GM10248 (cell line): ENCODE results near the gene DVL3.

Experiments used
- CTCF ChIA-PET: fragments of 300-600 bp; sonication (Branson Sonifier 250); formaldehyde crosslinking; extraction: SDS; loops from one replicate; lab custom pipeline; 2021; ENCODE audit warnings: antibody characterized with exemption; lab: Yijun Ruan, JAX
- POLR2A ChIA-PET: fragments of 350-650 bp; sonication (Branson Sonifier 250); formaldehyde crosslinking; extraction: SDS; loops from one replicate; lab custom pipeline; 2020; ENCODE audit warnings: antibody characterized with exemption; lab: Yijun Ruan, JAX
- DNase-seq: peaks from one replicate; pipeline ENCODE4 v3.0.0; 2012; ENCODE audit errors: extremely low spot score
- TF ChIP-seq, protein P1 (sequence below): IDR thresholded peaks from 2 replicates; pipeline ENCODE4 v1.5.1; 2012; ENCODE audit warnings: mild to moderate bottlenecking, low read depth; ENCODE audit errors: extremely low read depth, missing control alignments, control extremely low read depth

The DVL3 gene

DNA sequence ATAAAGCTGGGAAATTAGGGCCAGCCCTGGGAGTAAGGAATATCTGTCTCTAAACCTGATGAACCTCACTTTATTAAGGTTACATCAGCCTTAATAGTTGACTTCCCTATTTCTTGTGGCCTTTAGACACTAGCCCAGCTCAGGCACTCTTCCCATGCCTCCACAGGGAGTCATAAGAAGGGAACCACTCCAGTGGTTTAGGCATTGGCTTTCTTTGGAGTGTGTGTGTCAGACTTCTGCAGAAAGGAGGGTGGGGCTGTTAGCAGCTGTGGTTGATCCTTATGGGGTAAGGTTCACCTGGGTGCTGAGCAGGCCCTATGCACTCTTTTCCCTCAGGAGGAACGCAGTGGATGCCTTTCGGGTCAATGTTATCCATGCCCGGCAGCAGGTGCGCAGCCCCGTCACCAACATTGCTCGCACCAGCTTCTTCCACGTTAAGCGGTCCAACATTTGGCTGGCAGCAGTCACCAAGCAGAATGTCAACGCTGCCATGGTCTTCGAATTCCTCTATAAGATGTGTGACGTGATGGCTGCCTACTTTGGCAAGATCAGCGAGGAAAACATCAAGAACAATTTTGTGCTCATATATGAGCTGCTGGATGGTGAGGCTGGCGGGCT is 23.5 kb downstream of the DVL3 start:
- POLR2A ChIA-PET, result no interaction called here
- TF ChIP-seq, protein P1, sequence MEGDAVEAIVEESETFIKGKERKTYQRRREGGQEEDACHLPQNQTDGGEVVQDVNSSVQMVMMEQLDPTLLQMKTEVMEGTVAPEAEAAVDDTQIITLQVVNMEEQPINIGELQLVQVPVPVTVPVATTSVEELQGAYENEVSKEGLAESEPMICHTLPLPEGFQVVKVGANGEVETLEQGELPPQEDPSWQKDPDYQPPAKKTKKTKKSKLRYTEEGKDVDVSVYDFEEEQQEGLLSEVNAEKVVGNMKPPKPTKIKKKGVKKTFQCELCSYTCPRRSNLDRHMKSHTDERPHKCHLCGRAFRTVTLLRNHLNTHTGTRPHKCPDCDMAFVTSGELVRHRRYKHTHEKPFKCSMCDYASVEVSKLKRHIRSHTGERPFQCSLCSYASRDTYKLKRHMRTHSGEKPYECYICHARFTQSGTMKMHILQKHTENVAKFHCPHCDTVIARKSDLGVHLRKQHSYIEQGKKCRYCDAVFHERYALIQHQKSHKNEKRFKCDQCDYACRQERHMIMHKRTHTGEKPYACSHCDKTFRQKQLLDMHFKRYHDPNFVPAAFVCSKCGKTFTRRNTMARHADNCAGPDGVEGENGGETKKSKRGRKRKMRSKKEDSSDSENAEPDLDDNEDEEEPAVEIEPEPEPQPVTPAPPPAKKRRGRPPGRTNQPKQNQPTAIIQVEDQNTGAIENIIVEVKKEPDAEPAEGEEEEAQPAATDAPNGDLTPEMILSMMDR, result no peak
- no peak for DNase-seq
- CTCF ChIA-PET, result interaction anchor here (2.4 kb wide), 1 partner anchor 49 kb away, joined by 8 read pairs; no protein-coding TSS in a partner anchor

DNA sequence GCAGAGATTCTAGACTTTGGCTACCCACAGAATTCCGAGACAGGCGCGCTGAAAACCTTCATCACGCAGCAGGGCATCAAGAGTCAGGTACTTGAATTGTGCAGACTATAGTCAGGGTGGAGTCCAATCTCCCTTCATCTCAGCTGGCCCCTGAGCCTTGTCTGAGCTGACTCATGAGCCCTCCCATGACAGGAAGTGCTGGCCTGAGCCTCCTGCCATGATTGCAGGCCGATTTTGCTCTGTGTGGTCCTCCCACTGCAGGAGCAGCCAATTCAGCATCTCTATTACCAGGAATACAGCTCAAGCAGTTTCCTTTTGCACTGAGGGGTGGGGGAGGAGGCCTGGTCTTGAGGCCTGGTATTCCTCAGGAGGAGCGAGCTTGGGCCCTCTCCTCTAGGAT is 25.0 kb downstream of the DVL3 start:
- DNase-seq, result no peak
- ChIA-PET CTCF (interaction anchor here (1.1 to 2.4 kb wide), 3 partner anchors 35 to 70 kb away, joined by 4 to 8 read pairs (median 7); partner anchors contain the start of gene EEF1AKMT4), POLR2A (interaction anchor here (0.7 kb wide), 2 partner anchors 45 to 138 kb away, joined by 3 to 4 read pairs; partner anchors contain the start of gene EIF2B5)
- TF ChIP-seq, protein P1, result no peak

DNA sequence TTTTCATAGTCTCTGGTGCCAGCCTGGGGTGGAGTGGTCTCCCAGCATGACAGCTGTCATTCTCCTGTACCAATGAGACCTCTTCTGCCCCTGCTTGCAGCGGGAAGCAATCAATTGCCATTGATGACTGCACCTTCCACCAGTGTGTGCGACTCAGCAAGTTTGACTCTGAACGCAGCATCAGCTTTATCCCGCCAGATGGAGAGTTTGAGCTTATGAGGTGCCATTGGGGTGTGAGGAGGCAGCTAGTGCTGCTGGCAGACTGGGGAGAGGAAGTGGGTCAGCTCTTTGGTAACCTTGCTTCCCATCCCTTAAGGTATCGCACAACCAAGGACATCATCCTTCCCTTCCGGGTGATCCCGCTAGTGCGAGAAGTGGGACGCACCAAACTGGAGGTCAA is 26.4 kb downstream of the DVL3 start:
- TF ChIP-seq, protein P1, result no peak
- POLR2A ChIA-PET, result no interaction called here
- no peak for DNase-seq
- CTCF ChIA-PET, result interaction anchor here (0.9 to 2.3 kb wide), 5 partner anchors 9 to 286 kb away, joined by 3 to 7 read pairs (median 4); no protein-coding TSS in a partner anchor

DNA sequence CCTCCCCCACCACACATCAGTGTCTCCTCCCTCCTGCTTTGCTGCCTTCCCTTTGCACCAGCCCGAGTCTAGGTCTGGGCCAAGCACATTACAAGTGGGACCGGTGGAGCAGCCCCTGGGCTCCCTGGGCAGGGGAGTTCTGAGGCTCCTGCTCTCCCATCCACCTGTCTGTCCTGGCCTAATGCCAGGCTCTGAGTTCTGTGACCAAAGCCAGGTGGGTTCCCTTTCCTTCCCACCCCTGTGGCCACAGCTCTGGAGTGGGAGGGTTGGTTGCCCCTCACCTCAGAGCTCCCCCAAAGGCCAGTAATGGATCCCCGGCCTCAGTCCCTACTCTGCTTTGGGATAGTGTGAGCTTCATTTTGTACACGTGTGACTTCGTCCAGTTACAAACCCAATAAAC is 28.5 kb downstream of the DVL3 start:
- TF ChIP-seq, protein P1, result no peak
- DNase-seq, result no peak
- POLR2A ChIA-PET, result no interaction called here
- CTCF ChIA-PET, result interaction anchor here (0.9 to 2.1 kb wide), 7 partner anchors 23 to 330 kb away, joined by 3 to 10 read pairs (median 4); partner anchors contain the start of gene EEF1AKMT4

DNA sequence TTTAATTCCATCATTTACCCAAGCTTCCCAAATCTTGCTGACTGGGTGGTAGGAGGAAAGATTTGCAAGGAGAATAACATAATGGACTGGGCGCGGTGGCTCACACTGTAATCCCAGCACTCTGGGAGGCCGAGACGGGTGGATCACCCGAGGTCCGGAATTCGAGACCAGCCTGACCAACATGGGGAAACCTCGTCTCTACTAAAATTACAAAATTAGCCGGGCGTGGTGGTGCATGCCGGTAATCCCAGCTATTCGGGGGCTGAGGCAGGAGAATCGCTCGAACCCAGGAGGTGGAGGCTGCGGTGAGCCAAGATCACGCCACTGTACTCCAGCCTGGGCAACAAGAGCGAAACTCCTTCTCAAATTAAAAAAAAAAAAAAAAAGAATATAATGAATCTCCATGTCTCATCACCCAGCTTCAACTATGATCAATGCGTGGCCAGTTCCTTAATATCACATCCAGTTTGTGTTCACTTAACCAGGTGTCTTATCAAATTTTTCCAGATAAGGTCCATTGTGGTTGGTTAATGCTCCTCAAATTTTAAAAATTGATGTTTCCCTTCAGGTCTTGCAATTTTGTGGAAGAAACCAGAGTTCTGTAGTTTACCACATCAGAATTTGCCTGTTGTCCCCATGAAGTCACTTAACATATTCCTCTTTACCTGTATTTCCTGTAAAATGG is 29.5 kb downstream of the DVL3 start:
- no peak for DNase-seq
- TF ChIP-seq, protein P1, result no peak

DNA sequence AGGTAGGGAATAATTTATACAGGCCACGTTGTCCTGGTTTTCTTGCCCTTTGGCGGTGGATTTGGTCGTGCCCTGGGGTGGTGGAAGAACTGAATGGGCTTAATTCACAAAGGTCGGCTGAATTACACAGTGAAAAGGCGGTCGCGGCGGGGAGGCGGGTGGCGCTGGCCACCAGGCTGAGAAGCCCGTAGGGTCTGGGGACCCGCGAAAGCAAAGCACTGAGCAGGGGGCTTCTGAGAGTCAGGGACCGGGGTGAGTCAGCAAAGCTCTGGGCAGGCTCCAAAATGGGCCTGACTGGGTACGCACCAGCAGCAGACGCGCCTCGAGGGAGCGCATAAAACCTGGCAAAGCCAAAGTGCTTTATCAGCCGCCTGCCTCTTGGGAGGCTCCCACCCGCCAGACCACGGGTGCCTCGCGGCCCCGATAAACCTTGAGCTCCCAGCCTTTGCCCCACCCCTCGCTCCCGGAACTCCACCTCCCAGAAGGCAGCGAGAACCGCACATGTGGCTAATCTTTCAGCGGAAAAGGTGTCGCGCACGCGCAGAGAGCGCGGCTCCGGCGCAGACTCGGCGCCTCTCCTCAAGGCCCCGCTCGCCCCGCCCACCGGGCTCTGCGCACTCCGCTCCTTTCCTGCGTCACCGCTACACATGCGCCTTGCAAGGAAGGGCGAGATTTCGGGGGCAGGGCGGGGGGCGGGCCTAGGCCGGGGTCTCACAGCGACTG is 30.4 kb downstream of the DVL3 start:
- DNase-seq, result peak; percentile 100
- ChIA-PET POLR2A (interaction anchor here (0.9 to 1.0 kb wide), 3 partner anchors 9 to 13 kb away, joined by 3 to 7 read pairs (median 3); partner anchors contain the start of gene AP2M1), CTCF (interaction anchor here (1.0 to 1.9 kb wide), 4 partner anchors 8 to 290 kb away, joined by 4 to 13 read pairs (median 5); no protein-coding TSS in a partner anchor)
- TF ChIP-seq, protein P1, result no peak

More for the DNA sequence above, 29.5 kb downstream of the DVL3 start:
- ChIA-PET POLR2A (no interaction called here), CTCF (interaction anchor here (0.9 to 2.1 kb wide), 8 partner anchors 14 to 329 kb away, joined by 3 to 10 read pairs (median 4); partner anchors contain the start of gene EEF1AKMT4)
